Measurements from ENCODE around the gene SPSB4. TPM values are rescaled to one million over a fixed set of nuclear protein-coding genes. Genes with fewer than 3 reads are reported as not detected.

Gene SPSB4
- total and polyA plus RNA-seq, 2 of the 13 experiments (the other 11 are each of a cell fraction or from before 2014, with no cell fraction given) = not detected

- Histone ChIP-seq H3K27me3 (ENCODE audit: control insufficient read depth in 1 of 2, insufficient read depth in 2 of 2, low read length in 2 of 2) (peaks cover 2 to 18% of the 10 kb centered on the region in 2 experiments; a peak in 1 of 5 replicates), H4K20me1 (ENCODE audit: insufficient read depth, low read length) (no peaks in the 10 kb centered on the region), H3K27ac (ENCODE audit: extremely low read length, insufficient read depth, low read length) (no peak overlapping the region), H2AFZ (ENCODE audit: low read length) (no peak overlapping the region), H3K4me2 (ENCODE audit: low read depth, low read length) (no peak overlapping the region), H3K9me3 (ENCODE audit: low read length) (no peaks in the 10 kb centered on the region), H3K4me1 (ENCODE audit: insufficient read depth, low read length) (no peaks in the 10 kb centered on the region), H3K79me2 (ENCODE audit: insufficient read depth, low read length) (no peaks in the 10 kb centered on the region), H3K4me3 (replicated peaks in 1 of 3; ENCODE audit: insufficient read depth in 1 of 3, low read depth in 2 of 3, low read length in 3 of 3) (no peak overlapping the region), H3K9ac (ENCODE audit: insufficient read depth, low read depth, low read length) (no peak overlapping the region), H3K36me3 (replicated peaks in 1 of 2; ENCODE audit: control insufficient read depth in 1 of 2, insufficient read depth in 2 of 2, low read length in 2 of 2) (no peaks in the 10 kb centered on the region)
- CTCF ChIA-PET (ENCODE audit: low intra/inter-chr PET ratio, low total read pairs) = no interaction called here
- 17% methylated on average over 8 of the region's 13 CpGs for WGBS (ENCODE audit: low lambda C conversion rate)
- BruUV-seq (replicated peaks) = no TSS peak
- ATAC-seq (peak; percentile 47), FAIRE-seq (no peak), DNase-seq (ENCODE audit: low spot score) (no peak)
- intact Hi-C loops (cut with micrococcal nuclease; ENCODE audit: unreplicated experiment) = no loop called here
- POLR2A ChIA-PET = no interaction called here
- in situ Hi-C loops (cut with HindIII; ENCODE audit: extremely low pct_ligation_motif_present, low pct_unique_long_range_greater_than_20kb) = no loop called here
- TF ChIP-seq ZNF10 (CRISPR knock-in tag; IDR thresholded peaks at IDR 0.05; ENCODE audit: borderline replicate concordance, low read depth) (no peak), ZNF7 (CRISPR knock-in tag; IDR thresholded peaks at IDR 0.05) (no peak), ZMYM4 (CRISPR knock-in tag; IDR thresholded peaks at IDR 0.05) (no peak), ZNF747 (CRISPR knock-in tag; IDR thresholded peaks at IDR 0.05; ENCODE audit: borderline replicate concordance) (no peak), ETS1 (CRISPR knock-in tag; IDR thresholded peaks at IDR 0.05) (no peak), SP140L (CRISPR knock-in tag; IDR thresholded peaks at IDR 0.05; ENCODE audit: borderline replicate concordance) (no peak), FOXP1 (IDR thresholded peaks at IDR 0.05) (no peak), FOXP1 (CRISPR knock-in tag; IDR thresholded peaks at IDR 0.05) (no peak), HNF4G (IDR thresholded peaks at IDR 0.05; ENCODE audit: borderline replicate concordance, low read depth, low read length) (no peak), HNF4G (CRISPR knock-in tag; IDR thresholded peaks at IDR 0.05; ENCODE audit: borderline replicate concordance, low read depth) (no peak), CC2D1A (CRISPR knock-in tag; IDR thresholded peaks at IDR 0.05) (no peak), ATF6 (CRISPR knock-in tag; conservative IDR thresholded peaks at IDR 0.05) (no peak), IRF9 (CRISPR knock-in tag; IDR thresholded peaks at IDR 0.05; ENCODE audit: borderline replicate concordance) (no peak), RAD21 (CRISPR knock-in tag; IDR thresholded peaks at IDR 0.05) (no peak), ZNF609 (CRISPR knock-in tag; IDR thresholded peaks at IDR 0.05; ENCODE audit: borderline replicate concordance) (no peak), MTF1 (CRISPR knock-in tag; IDR thresholded peaks at IDR 0.05) (no peak), TOPORS (CRISPR knock-in tag; IDR thresholded peaks at IDR 0.05) (no peak)
Measured at GRCh38 chr3:141093971-141094684, 43.0 kb downstream of the SPSB4 start.
